ENCODE results near the gene OGFOD3. TPM values are rescaled to one million over a fixed set of nuclear protein-coding genes. Genes with fewer than 3 reads are reported as not detected.

OGFOD3 gene
- total and polyA plus RNA-seq, 9 of the 15 experiments (the other 6 are each of a cell fraction or from before 2014, with no cell fraction given) = 0.69 to 44.7 (median 18.9) TPM

- TF ChIP-seq FOXK2 (conservative IDR thresholded peaks at IDR 0.05 in 1 of 2, IDR thresholded peaks at IDR 0.05 in 1 of 2; ENCODE audit: low read depth in 2 of 2) = no peak
- TF ChIP-seq RNF2 (IDR thresholded peaks at IDR 0.05) = no peak; the same call in 1 of the 2 replicates
- TF ChIP-seq TAL1 (IDR thresholded peaks at IDR 0.05) = no peak
- TF ChIP-seq HDAC2 (IDR thresholded peaks at IDR 0.05) = no peak
- peak in 1 of 2 experiments; percentile 88; a peak in 2 of 4 replicates for TF ChIP-seq HDAC1 (IDR thresholded peaks at IDR 0.05)
- no peak for TF ChIP-seq BACH1 (tag; IDR thresholded peaks at IDR 0.05)
- TF ChIP-seq SREBF2 (CRISPR knock-in tag; IDR thresholded peaks at IDR 0.05) = no peak
- TF ChIP-seq CBFA2T2 (conservative IDR thresholded peaks at IDR 0.05) = no peak
- no peak for TF ChIP-seq CBX3 (IDR thresholded peaks at IDR 0.05; ENCODE audit: borderline replicate concordance in 1 of 2, low read length in 2 of 2)
- TF ChIP-seq U2AF2 (optimal IDR thresholded peaks at IDR 0.05; ENCODE audit: low read depth, low read length) = no peak
- TF ChIP-seq, protein P1, sequence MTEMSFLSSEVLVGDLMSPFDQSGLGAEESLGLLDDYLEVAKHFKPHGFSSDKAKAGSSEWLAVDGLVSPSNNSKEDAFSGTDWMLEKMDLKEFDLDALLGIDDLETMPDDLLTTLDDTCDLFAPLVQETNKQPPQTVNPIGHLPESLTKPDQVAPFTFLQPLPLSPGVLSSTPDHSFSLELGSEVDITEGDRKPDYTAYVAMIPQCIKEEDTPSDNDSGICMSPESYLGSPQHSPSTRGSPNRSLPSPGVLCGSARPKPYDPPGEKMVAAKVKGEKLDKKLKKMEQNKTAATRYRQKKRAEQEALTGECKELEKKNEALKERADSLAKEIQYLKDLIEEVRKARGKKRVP (CRISPR knock-in tag; IDR thresholded peaks at IDR 0.05) = no peak
- TF ChIP-seq DMBX1 (CRISPR knock-in tag; IDR thresholded peaks at IDR 0.05; ENCODE audit: borderline replicate concordance) = no peak
- TF ChIP-seq ZNF512 (tag; IDR thresholded peaks at IDR 0.05) = no peak
- no peak for TF ChIP-seq MAFG (tag; conservative IDR thresholded peaks at IDR 0.05)
- TF ChIP-seq DACH1 (IDR thresholded peaks at IDR 0.05; ENCODE audit: partially characterized antibody) = no peak
- TF ChIP-seq NR3C1 (CRISPR knock-in tag; IDR thresholded peaks at IDR 0.05) = peak; percentile 37; the same call in 1 of the 2 replicates
- TF ChIP-seq ZNF316 (IDR thresholded peaks at IDR 0.05) = no peak
- no peak for TF ChIP-seq ZNF184 (CRISPR knock-in tag; IDR thresholded peaks at IDR 0.05)
- TF ChIP-seq JUNB (CRISPR knock-in tag; conservative IDR thresholded peaks at IDR 0.05) = no peak
- no peak for TF ChIP-seq ZNF134 (CRISPR knock-in tag; conservative IDR thresholded peaks at IDR 0.05)
- no peak for TF ChIP-seq ZNF644 (tag; IDR thresholded peaks at IDR 0.05; ENCODE audit: low read depth)
- no peak for TF ChIP-seq XRCC3 (IDR thresholded peaks at IDR 0.05)
- TF ChIP-seq RAD21 (CRISPR knock-in tag; conservative IDR thresholded peaks at IDR 0.05 in 1 of 2, IDR thresholded peaks at IDR 0.05 in 1 of 2) = no peak
- TF ChIP-seq ADNP (tag; IDR thresholded peaks at IDR 0.05) = no peak
- TF ChIP-seq ZNF639 (CRISPR knock-in tag; conservative IDR thresholded peaks at IDR 0.05 in 1 of 2, IDR thresholded peaks at IDR 0.05 in 1 of 2) = peak in 1 of 2 experiments; percentile 95; a peak in 2 of 4 replicates
- TF ChIP-seq FOXA1 (IDR thresholded peaks at IDR 0.05; ENCODE audit: borderline replicate concordance) = no peak
- no peak for TF ChIP-seq ZNF146 (CRISPR knock-in tag; IDR thresholded peaks at IDR 0.05; ENCODE audit: unreplicated experiment)
Measured at GRCh38 chr17:82450357-82451106, 32.1 kb upstream of the OGFOD3 start, which contains the start of gene CYBC1 (continued).
